Uterus (tissue), 2 donors: ENCODE data around the gene GALNT9.

ENCODE experiments used
- POLR2A ChIP-seq, 2 donors: fragments of 450-650 bp; IDR thresholded peaks; one replicate each; pipeline ENCODE4 v1.6.1; 2016; ENCODE audit warnings: antibody characterized with exemption in 2 of 2, mild to moderate bottlenecking in 1 of 2, moderate library complexity in 1 of 2
- TF ChIP-seq, protein P1 (sequence below), 4 experiments: fragments of 200-600 bp in 2 of 4; fragments of 450-650 bp in 2 of 4; sonication (generic) in 2 of 4; IDR thresholded peaks; one replicate each; pipeline ENCODE4 v1.5.1; 2016 to 2019; ENCODE audit warnings: antibody characterized with exemption in 4 of 4, mild to moderate bottlenecking in 2 of 4, moderate library complexity in 1 of 4

DNA sequence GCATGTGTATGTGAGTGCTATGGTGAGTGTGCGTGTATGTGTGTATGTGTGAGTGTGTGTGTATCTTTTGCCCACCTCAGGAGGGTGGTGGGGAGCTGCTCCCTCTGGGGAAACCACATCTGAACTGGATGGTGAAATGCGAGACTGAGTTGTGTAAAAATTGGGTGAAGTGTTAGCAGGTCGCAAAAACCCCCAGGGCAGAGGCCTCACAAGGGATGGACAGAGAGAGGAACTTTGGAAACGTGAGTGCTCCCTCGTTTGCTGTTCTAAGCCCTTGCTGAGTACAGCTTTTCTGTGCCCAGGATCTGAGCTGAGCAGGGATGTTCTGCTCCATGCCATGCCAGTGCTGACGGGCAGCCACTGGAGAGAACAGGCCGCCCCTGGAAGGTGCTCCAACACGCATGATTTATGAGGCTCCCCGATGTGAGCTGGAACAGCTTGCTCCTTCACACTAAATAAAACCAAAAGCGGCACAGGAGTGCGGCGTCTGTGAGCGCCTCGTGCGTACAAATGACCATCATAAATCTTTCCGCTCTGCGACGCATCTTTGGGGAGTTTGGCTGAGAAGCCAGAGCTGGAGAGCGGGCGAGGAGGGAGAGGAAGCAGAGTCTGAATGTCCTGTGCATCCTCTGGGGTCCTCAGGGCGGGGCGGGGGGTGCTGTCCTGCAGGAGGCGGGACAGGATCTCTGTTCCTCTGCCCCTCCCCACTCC lies 14.1 kb upstream of the GALNT9 start:
- TF ChIP-seq POLR2A (IDR thresholded peaks at IDR 0.05), result no peak
- TF ChIP-seq, protein P1, sequence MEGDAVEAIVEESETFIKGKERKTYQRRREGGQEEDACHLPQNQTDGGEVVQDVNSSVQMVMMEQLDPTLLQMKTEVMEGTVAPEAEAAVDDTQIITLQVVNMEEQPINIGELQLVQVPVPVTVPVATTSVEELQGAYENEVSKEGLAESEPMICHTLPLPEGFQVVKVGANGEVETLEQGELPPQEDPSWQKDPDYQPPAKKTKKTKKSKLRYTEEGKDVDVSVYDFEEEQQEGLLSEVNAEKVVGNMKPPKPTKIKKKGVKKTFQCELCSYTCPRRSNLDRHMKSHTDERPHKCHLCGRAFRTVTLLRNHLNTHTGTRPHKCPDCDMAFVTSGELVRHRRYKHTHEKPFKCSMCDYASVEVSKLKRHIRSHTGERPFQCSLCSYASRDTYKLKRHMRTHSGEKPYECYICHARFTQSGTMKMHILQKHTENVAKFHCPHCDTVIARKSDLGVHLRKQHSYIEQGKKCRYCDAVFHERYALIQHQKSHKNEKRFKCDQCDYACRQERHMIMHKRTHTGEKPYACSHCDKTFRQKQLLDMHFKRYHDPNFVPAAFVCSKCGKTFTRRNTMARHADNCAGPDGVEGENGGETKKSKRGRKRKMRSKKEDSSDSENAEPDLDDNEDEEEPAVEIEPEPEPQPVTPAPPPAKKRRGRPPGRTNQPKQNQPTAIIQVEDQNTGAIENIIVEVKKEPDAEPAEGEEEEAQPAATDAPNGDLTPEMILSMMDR (IDR thresholded peaks at IDR 0.05), result no peak
